Ovary (tissue), 9 donors: ENCODE results near the gene AIFM1. TPM values are rescaled to one million over a fixed set of nuclear protein-coding genes. Genes with fewer than 3 reads are reported as not detected.

Experiments
- DNase-seq, 5 donors: peaks; one replicate each; pipeline ENCODE4 v3.0.0-alpha.2; 2019 to 2020
- H3K27ac ChIP-seq, 2 donors: fragments of 200-600 bp; one replicate each; pipeline versions ENCODE4 v1.5.1 to v1.8.0; 2019 to 2022
- H3K27me3 ChIP-seq: fragments of 200-600 bp; one replicate; pipeline ENCODE4 v1.8.0; 2022
- H3K36me3 ChIP-seq: fragments of 200-600 bp; sonication (generic); one replicate; pipeline ENCODE4 v1.5.1; 2019
- H3K4me1 ChIP-seq: one replicate; pipeline ENCODE4 v1.8.1; 2013; ENCODE audit warnings: mild to moderate bottlenecking, moderate library complexity; ENCODE audit not compliant: insufficient read depth
- H3K4me3 ChIP-seq: fragments of 200-600 bp; sonication (generic); one replicate; pipeline ENCODE4 v1.5.1; 2017
- H3K9me3 ChIP-seq, 2 donors: fragments of 200-600 bp in 1 of 2; sonication (generic) in 1 of 2; one replicate each; pipeline versions ENCODE4 v1.5.1 to v1.8.1; 2013 to 2019; ENCODE audit warnings: mild to moderate bottlenecking in 1 of 2, moderate library complexity in 1 of 2
- EP300 ChIP-seq: sonication (generic); formaldehyde crosslinking; IDR thresholded peaks from one replicate; pipeline ENCODE4 v1.6.1; 2017; ENCODE audit warnings: antibody characterized with exemption
- POLR2A ChIP-seq: fragments of 450-650 bp; IDR thresholded peaks from one replicate; pipeline ENCODE4 v1.6.1; 2017; ENCODE audit warnings: antibody characterized with exemption, mild to moderate bottlenecking, moderate library complexity
- WGBS, 3 donors: extraction: QIAGEN DNeasy Blood & Tissue Kit in 1 of 3; methylation state at CpG; one replicate each; pipeline versions ENCODE4 v1.1.5 to v1.1.7; 2013 to 2017; 5-methylcytosine and 5-hydroxymethylcytosine counted together
- intact Hi-C, 4 donors: fragments of 100-400 bp; cut with DNase I; formaldehyde crosslinking; loops; one replicate each; pipeline versions ENCODE4 v1.11.0 to v1.15.1; 2022 to 2023
- polyA plus RNA-seq, 2 donors: library from polyadenylated mRNA; stranded (reverse); fragments of 200-250 nt in 1 of 2; fragments of 350-450 nt in 1 of 2; fragmentation: Illumina TruSeq in 1 of 2; extraction: RNeasy Lipid Tissue Mini Kit (QIAGEN cat#74804) in 1 of 2; gene quantifications; one replicate each; pipeline ENCODE4 v1.2.3, GENCODE V29; 2013 to 2014
- total RNA-seq, 7 donors: library from RNA; depleted of rRNA in 2 of 7; stranded (reverse); fragments of >200 nt in 2 of 7; fragmentation: NEBNext Ultra II Directional in 3 of 7; extraction: Animal tissue kit (Norgen Biotek cat#: 25700) in 3 of 7; gene quantifications; one replicate each; pipeline versions ENCODE4 v1.1.0 to v1.2.4, GENCODE V29; 2016 to 2023
- TF ChIP-seq, protein P1 (sequence below), 3 donors: fragments of 450-650 bp in 2 of 3; fragments of 200-600 bp in 1 of 3; IDR thresholded peaks; one replicate each; pipeline versions ENCODE4 v1.5.1 to v1.8.0; 2016 to 2022; ENCODE audit warnings: antibody characterized with exemption in 3 of 3, mild to moderate bottlenecking in 1 of 3
- donor health status: DM: no; HTN: no; CAD: no; lungs with moderate emphysema.
- donor health status: DM: no; HTN: no; CAD: no.
- donor health status: Bipolar disorder and iron deficiency.
- donor health status: DM: yes; HTN: yes; CAD: no.
- donor health status: DM: no; HTN: no; CAD: no.
- donor health status: DM: yes; HTN: yes; CAD: no.

AIFM1 gene
- total and polyA plus RNA-seq, 9 donors, result 5.2 to 51.4 (median 20.5) TPM

DNA sequence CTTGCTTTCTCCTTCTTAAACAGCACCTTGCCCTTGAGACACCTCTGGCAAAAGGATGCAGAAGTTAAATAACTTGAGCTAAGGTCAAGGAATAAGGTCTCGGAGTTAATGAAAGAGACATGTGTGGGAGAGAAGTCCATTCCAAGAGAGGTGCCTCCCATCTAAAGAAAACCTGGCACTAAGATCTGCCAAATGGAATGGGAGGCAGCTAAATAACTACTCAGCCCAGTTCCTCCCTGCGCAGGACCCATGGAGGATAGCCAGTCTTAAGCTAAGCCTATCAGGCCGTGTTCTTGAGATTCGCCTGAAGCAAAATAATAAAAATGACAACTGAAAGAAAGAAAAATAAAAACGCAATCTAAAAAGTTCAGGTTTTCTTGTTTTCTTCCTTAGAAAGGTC is 34.7 kb downstream of the AIFM1 start:
- intact Hi-C loops, result no loop called here
- no peaks in the 10 kb centered on the region for H3K36me3 ChIP-seq
- H3K9me3 ChIP-seq, result no peaks in the 10 kb centered on the region
- no peaks in the 10 kb centered on the region for H3K4me1 ChIP-seq
- no peaks in the 10 kb centered on the region for H3K27me3 ChIP-seq
- WGBS, 3 donors, result 62 to 64% (median 63%) methylated on average over 5 of the region's 5 CpGs
- DNase-seq, result no peak
- H3K4me3 ChIP-seq, result no peak overlapping the region
- H3K27ac ChIP-seq, result no peak overlapping the region
- TF ChIP-seq, protein P1, sequence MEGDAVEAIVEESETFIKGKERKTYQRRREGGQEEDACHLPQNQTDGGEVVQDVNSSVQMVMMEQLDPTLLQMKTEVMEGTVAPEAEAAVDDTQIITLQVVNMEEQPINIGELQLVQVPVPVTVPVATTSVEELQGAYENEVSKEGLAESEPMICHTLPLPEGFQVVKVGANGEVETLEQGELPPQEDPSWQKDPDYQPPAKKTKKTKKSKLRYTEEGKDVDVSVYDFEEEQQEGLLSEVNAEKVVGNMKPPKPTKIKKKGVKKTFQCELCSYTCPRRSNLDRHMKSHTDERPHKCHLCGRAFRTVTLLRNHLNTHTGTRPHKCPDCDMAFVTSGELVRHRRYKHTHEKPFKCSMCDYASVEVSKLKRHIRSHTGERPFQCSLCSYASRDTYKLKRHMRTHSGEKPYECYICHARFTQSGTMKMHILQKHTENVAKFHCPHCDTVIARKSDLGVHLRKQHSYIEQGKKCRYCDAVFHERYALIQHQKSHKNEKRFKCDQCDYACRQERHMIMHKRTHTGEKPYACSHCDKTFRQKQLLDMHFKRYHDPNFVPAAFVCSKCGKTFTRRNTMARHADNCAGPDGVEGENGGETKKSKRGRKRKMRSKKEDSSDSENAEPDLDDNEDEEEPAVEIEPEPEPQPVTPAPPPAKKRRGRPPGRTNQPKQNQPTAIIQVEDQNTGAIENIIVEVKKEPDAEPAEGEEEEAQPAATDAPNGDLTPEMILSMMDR (IDR thresholded peaks at IDR 0.05), result no peak
- TF ChIP-seq POLR2A, result no peak
- no peak for TF ChIP-seq EP300

DNA sequence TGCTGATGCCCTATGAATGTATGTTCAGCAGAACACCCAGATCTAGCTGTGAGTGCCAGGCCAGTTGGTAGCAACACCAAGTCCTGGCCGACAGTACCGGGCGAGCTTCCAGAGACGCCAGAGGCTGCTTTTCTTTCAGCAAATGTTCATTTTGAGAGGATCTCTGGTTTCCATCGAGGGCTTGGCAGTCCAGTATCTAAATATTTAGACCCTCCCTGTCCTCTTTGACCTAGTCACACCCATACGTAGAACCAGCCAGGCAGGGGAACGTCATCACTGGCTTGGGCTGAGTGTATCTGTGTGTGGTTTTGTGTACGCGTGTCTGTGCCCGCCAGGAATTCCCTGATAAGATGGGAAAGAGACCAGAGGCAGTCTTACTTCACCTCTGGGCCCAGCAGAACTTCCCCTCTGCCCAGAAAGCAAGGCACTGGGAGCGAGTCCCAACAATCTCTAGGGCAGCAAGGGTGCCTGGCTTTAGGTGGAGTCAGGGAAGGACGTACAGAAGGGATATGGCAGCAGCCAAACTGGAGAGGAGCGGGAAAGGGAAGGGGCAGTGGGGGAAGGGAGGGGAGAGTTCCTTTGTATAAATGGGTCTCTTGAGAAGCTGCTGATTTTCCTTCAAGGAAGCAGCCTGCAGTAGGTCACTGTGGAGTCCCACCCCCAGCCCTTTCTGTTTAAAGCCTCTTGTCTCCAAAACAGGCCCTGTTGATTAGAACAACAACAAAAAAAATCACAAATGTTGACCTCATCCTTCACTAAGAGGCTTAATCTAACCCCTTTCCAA is 40.4 kb downstream of the AIFM1 start:
- 49 to 66% (median 52%) methylated on average over 13 of the region's 13 CpGs for WGBS, 3 donors
- Histone ChIP-seq H3K36me3 (no peaks in the 10 kb centered on the region), H3K4me3 (no peak overlapping the region), H3K4me1 (peaks cover 2% of the 10 kb centered on the region), H3K9me3 (no peaks in the 10 kb centered on the region), H3K27ac (peak overlapping the region in 1 of 2 donors; percentile 23), H3K27me3 (no peaks in the 10 kb centered on the region)
- TF ChIP-seq POLR2A (no peak), EP300 (no peak)
- TF ChIP-seq, protein P1 (IDR thresholded peaks at IDR 0.05), result no peak
- intact Hi-C loops, result no loop called here
- peak in 4 of 5 donors; percentile 24 to 67 (median 35) for DNase-seq

DNA sequence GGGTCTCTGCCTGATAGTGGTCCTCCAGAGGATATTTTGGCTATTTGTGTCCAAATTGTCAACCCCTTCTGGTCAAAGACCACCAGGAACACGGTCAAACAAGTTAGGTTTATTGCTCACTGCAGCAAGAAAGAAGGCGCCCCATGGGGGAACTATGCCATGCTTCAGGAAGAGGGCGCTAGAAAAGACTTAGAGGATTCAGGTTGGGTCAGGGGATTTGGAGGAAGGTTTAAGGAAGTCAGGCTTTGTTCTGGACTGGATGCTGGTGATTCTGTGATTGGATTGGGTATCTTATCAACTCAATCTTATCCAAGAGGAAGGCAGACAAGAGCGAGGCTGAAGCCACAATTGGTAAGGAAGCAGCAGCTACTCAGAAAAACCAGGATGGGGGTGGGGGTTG is 41.1 kb downstream of the AIFM1 start:
- Histone ChIP-seq H3K9me3 (no peaks in the 10 kb centered on the region), H3K27ac (no peak overlapping the region), H3K27me3 (no peaks in the 10 kb centered on the region), H3K4me1 (peaks cover 2% of the 10 kb centered on the region), H3K4me3 (no peak overlapping the region), H3K36me3 (no peaks in the 10 kb centered on the region)
- DNase-seq, result no peak
- WGBS, 3 donors, result 61 to 70% (median 64%) methylated on average over 4 of the region's 4 CpGs
- intact Hi-C loops, result no loop called here
- TF ChIP-seq, protein P1 (IDR thresholded peaks at IDR 0.05), result no peak
- no peak for TF ChIP-seq EP300
- TF ChIP-seq POLR2A, result no peak

DNA sequence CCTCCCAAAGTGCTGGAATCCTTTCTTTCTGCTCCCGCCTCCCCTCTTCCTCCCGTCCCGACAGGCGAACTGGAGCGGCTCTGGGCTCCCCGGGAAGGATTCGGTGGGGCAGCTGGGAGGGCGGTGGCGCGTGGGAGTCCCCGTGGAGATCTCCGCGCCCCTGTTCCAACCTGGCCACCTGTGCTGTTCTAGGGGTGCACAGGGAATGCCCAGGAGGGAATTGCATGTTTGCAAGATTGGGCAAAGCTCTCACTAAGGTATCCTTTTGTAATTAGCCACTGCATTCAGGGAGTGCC is 44.2 kb downstream of the AIFM1 start:
- Histone ChIP-seq H3K4me3 (peak overlapping the region; percentile 22), H3K36me3 (no peaks in the 10 kb centered on the region), H3K4me1 (peaks cover 6% of the 10 kb centered on the region), H3K9me3 (no peaks in the 10 kb centered on the region), H3K27me3 (no peaks in the 10 kb centered on the region), H3K27ac (peak overlapping the region; percentile 83 to 84)
- TF ChIP-seq EP300 (no peak), POLR2A (no peak)
- TF ChIP-seq, protein P1 (IDR thresholded peaks at IDR 0.05), result no peak
- DNase-seq, result no peak
- WGBS, 3 donors, result 46 to 77% (median 63%) methylated on average over 13 of the region's 13 CpGs
- intact Hi-C loops, result loop anchor here in 1 of 4 donors (2.0 kb wide), 1 partner anchor 41 kb away; no protein-coding TSS in a partner anchor
